Measurements from ENCODE around the gene APRT. TPM values are rescaled to one million over a fixed set of nuclear protein-coding genes. Genes with fewer than 3 reads are reported as not detected.

Gene APRT
- total RNA-seq, 2 donors from 2014 or later = 116 to 139 TPM

- Mint-ChIP-seq H3K27ac (no peak overlapping the region), H3K36me3 (ENCODE audit: insufficient read depth in 2 of 2) (no peaks in the 10 kb centered on the region), H3K4me3 (no peak overlapping the region), H3K4me1 (ENCODE audit: low read depth) (peaks cover 14% of the 10 kb centered on the region), H3K27me3 (ENCODE audit: low read depth) (no peaks in the 10 kb centered on the region), H3K9me3 (no peaks in the 10 kb centered on the region)
- DNase-seq (no peak), ATAC-seq (replicated peaks in 1 of 2) (no peak)
Measured at GRCh38 chr16:88850531-88851199, 38.9 kb upstream of the APRT start.

- H3K27me3 Mint-ChIP-seq (ENCODE audit: low read depth) = no peaks in the 10 kb centered on the region
Measured at GRCh38 chr16:88848557-88848956, 36.8 kb upstream of the APRT start.

GRCh38 chr16:88847654-88848053 is 35.9 kb upstream of the APRT start:
- Mint-ChIP-seq H3K9me3 (no peaks in the 10 kb centered on the region), H3K4me1 (ENCODE audit: low read depth) (no peaks in the 10 kb centered on the region), H3K27ac (no peak overlapping the region), H3K4me3 (no peak overlapping the region), H3K36me3 (ENCODE audit: insufficient read depth in 2 of 2) (no peaks in the 10 kb centered on the region), H3K27me3 (ENCODE audit: low read depth) (no peaks in the 10 kb centered on the region)
- no peak for ATAC-seq (replicated peaks in 1 of 2)
- DNase-seq = no peak

More at GRCh38 chr16:88848557-88848956, 36.8 kb upstream of the APRT start:
- Mint-ChIP-seq H3K36me3 (ENCODE audit: insufficient read depth in 2 of 2) (no peaks in the 10 kb centered on the region), H3K9me3 (no peaks in the 10 kb centered on the region), H3K4me3 (no peak overlapping the region), H3K27ac (no peak overlapping the region), H3K4me1 (ENCODE audit: low read depth) (no peaks in the 10 kb centered on the region)
- DNase-seq (no peak), ATAC-seq (replicated peaks in 1 of 2) (no peak)

GRCh38 chr16:88846088-88846487 is 34.4 kb upstream of the APRT start:
- no peaks in the 10 kb centered on the region for H3K9me3 Mint-ChIP-seq

GRCh38 chr16:88844419-88845036 is 32.8 kb upstream of the APRT start:
- ATAC-seq (replicated peaks in 1 of 2) (no peak), DNase-seq (no peak)
- no peak overlapping the region for H3K4me3 Mint-ChIP-seq
- no peaks in the 10 kb centered on the region for H3K4me1 Mint-ChIP-seq (ENCODE audit: low read depth)
- no peaks in the 10 kb centered on the region for H3K9me3 Mint-ChIP-seq
- no peaks in the 10 kb centered on the region for H3K27me3 Mint-ChIP-seq (ENCODE audit: low read depth)
- no peak overlapping the region for H3K27ac Mint-ChIP-seq
- no peaks in the 10 kb centered on the region for H3K36me3 Mint-ChIP-seq (ENCODE audit: insufficient read depth in 2 of 2)

More at GRCh38 chr16:88846088-88846487, 34.4 kb upstream of the APRT start:
- ATAC-seq (replicated peaks in 1 of 2) = no peak
- Mint-ChIP-seq H3K27me3 (ENCODE audit: low read depth) (no peaks in the 10 kb centered on the region), H3K4me1 (ENCODE audit: low read depth) (no peaks in the 10 kb centered on the region), H3K4me3 (no peak overlapping the region), H3K27ac (no peak overlapping the region), H3K36me3 (ENCODE audit: insufficient read depth in 2 of 2) (no peaks in the 10 kb centered on the region)
- no peak for DNase-seq

GRCh38 chr16:88843256-88843655 is 31.5 kb upstream of the APRT start:
- DNase-seq = no peak
- H3K27ac Mint-ChIP-seq = no peak overlapping the region

GRCh38 chr16:88842806-88843205 is 31.1 kb upstream of the APRT start:
- no peaks in the 10 kb centered on the region for H3K9me3 Mint-ChIP-seq
- no peaks in the 10 kb centered on the region for H3K4me1 Mint-ChIP-seq (ENCODE audit: low read depth)
- H3K36me3 Mint-ChIP-seq (ENCODE audit: insufficient read depth in 2 of 2) = no peaks in the 10 kb centered on the region
- ATAC-seq (replicated peaks in 1 of 2) = no peak
- no peak overlapping the region for H3K27ac Mint-ChIP-seq
- no peak overlapping the region for H3K4me3 Mint-ChIP-seq
- H3K27me3 Mint-ChIP-seq (ENCODE audit: low read depth) = no peaks in the 10 kb centered on the region
- no peak for DNase-seq

More at GRCh38 chr16:88843256-88843655, 31.5 kb upstream of the APRT start:
- no peaks in the 10 kb centered on the region for H3K9me3 Mint-ChIP-seq
- ATAC-seq (replicated peaks in 1 of 2) = no peak
- no peak overlapping the region for H3K4me3 Mint-ChIP-seq
- no peaks in the 10 kb centered on the region for H3K27me3 Mint-ChIP-seq (ENCODE audit: low read depth)
- no peaks in the 10 kb centered on the region for H3K4me1 Mint-ChIP-seq (ENCODE audit: low read depth)
- H3K36me3 Mint-ChIP-seq (ENCODE audit: insufficient read depth in 2 of 2) = no peaks in the 10 kb centered on the region

GRCh38 chr16:88842308-88842756 is 30.6 kb upstream of the APRT start:
- Mint-ChIP-seq H3K4me1 (ENCODE audit: low read depth) (no peaks in the 10 kb centered on the region), H3K27me3 (ENCODE audit: low read depth) (no peaks in the 10 kb centered on the region), H3K9me3 (no peaks in the 10 kb centered on the region), H3K36me3 (ENCODE audit: insufficient read depth in 2 of 2) (no peaks in the 10 kb centered on the region), H3K4me3 (no peak overlapping the region), H3K27ac (no peak overlapping the region)
- ATAC-seq (replicated peaks in 1 of 2) (no peak), DNase-seq (no peak)

GRCh38 chr16:88841521-88842307 is 30.0 kb upstream of the APRT start:
- Mint-ChIP-seq H3K27ac (no peak overlapping the region), H3K36me3 (ENCODE audit: insufficient read depth in 2 of 2) (no peaks in the 10 kb centered on the region), H3K9me3 (no peaks in the 10 kb centered on the region), H3K4me1 (ENCODE audit: low read depth) (no peaks in the 10 kb centered on the region), H3K27me3 (ENCODE audit: low read depth) (no peaks in the 10 kb centered on the region), H3K4me3 (no peak overlapping the region)
- DNase-seq (no peak), ATAC-seq (replicated peaks in 1 of 2) (no peak)

GRCh38 chr16:88840600-88841215 is 29.0 kb upstream of the APRT start:
- Mint-ChIP-seq H3K27me3 (ENCODE audit: low read depth) (no peaks in the 10 kb centered on the region), H3K4me1 (ENCODE audit: low read depth) (no peaks in the 10 kb centered on the region), H3K4me3 (no peak overlapping the region)

GRCh38 chr16:88839745-88840599 is 28.2 kb upstream of the APRT start:
- ATAC-seq (replicated peaks in 1 of 2) = no peak

More at GRCh38 chr16:88840600-88841215, 29.0 kb upstream of the APRT start:
- no peaks in the 10 kb centered on the region for H3K36me3 Mint-ChIP-seq (ENCODE audit: insufficient read depth in 2 of 2)
- H3K9me3 Mint-ChIP-seq = no peaks in the 10 kb centered on the region
- DNase-seq (no peak), ATAC-seq (replicated peaks in 1 of 2) (no peak)
- no peak overlapping the region for H3K27ac Mint-ChIP-seq

GRCh38 chr16:88839026-88839529 is 27.4 kb upstream of the APRT start:
- H3K4me3 Mint-ChIP-seq = no peak overlapping the region
- no peaks in the 10 kb centered on the region for H3K4me1 Mint-ChIP-seq (ENCODE audit: low read depth)
- H3K9me3 Mint-ChIP-seq = no peaks in the 10 kb centered on the region
- H3K36me3 Mint-ChIP-seq (ENCODE audit: insufficient read depth in 2 of 2) = no peaks in the 10 kb centered on the region
- no peak overlapping the region for H3K27ac Mint-ChIP-seq
- ATAC-seq (replicated peaks in 1 of 2) = no peak
- no peaks in the 10 kb centered on the region for H3K27me3 Mint-ChIP-seq (ENCODE audit: low read depth)
- DNase-seq = no peak

More at GRCh38 chr16:88839745-88840599, 28.2 kb upstream of the APRT start:
- H3K27ac Mint-ChIP-seq = no peak overlapping the region
- H3K4me3 Mint-ChIP-seq = no peak overlapping the region
- H3K27me3 Mint-ChIP-seq (ENCODE audit: low read depth) = no peaks in the 10 kb centered on the region
- H3K36me3 Mint-ChIP-seq (ENCODE audit: insufficient read depth in 2 of 2) = no peaks in the 10 kb centered on the region
- no peaks in the 10 kb centered on the region for H3K9me3 Mint-ChIP-seq
- no peak for DNase-seq
- H3K4me1 Mint-ChIP-seq (ENCODE audit: low read depth) = no peaks in the 10 kb centered on the region
